HG02840 (cell line): ENCODE data around the gene TJP2.

Source experiments
- ATAC-seq: cut with Tn5 transposase; IDR thresholded peaks from one replicate; pipeline ENCODE4 v1.9.1; 2021; ENCODE audit warnings: mild to moderate bottlenecking, moderate library complexity, moderate number of reproducible peaks; ENCODE audit not compliant: unreplicated experiment, low FRiP score

Gene TJP2

GRCh38 chr9:69319324-69320025 lies 145.4 kb downstream of the TJP2 start:
- ATAC-seq: no peak

- no peak for ATAC-seq
Observed at GRCh38 chr9:69322256-69322655, 148.2 kb downstream of the TJP2 start.

GRCh38 chr9:69323861-69324260 lies 149.8 kb downstream of the TJP2 start:
- no peak for ATAC-seq
